GM12892 (cell line): ENCODE results near the gene IQCE.

ENCODE experiments used
- DNase-seq: peaks from one replicate; pipeline ENCODE4 v3.0.0; 2011; ENCODE audit not compliant: insufficient read length
- FAIRE-seq: peaks from 2 replicates; lab custom pipeline; 2011; peaks lifted over from hg19 to GRCh38; lab: Jason Lieb, UNC
- POLR2A ChIP-seq: IDR thresholded peaks from 2 replicates; pipeline ENCODE4 v1.6.1; 2011; ENCODE audit warnings: low read depth, low read length, control low read depth
- POLR2AphosphoS5 ChIP-seq: IDR thresholded peaks from 2 replicates; pipeline ENCODE4 v1.6.1; 2011; ENCODE audit warnings: low read depth, low read length, control low read depth
- TAF1 ChIP-seq: IDR thresholded peaks from 2 replicates; pipeline ENCODE4 v1.6.1; 2011; ENCODE audit warnings: low read depth, mild to moderate bottlenecking, control low read depth, low read length, borderline replicate concordance

Gene IQCE

DNA sequence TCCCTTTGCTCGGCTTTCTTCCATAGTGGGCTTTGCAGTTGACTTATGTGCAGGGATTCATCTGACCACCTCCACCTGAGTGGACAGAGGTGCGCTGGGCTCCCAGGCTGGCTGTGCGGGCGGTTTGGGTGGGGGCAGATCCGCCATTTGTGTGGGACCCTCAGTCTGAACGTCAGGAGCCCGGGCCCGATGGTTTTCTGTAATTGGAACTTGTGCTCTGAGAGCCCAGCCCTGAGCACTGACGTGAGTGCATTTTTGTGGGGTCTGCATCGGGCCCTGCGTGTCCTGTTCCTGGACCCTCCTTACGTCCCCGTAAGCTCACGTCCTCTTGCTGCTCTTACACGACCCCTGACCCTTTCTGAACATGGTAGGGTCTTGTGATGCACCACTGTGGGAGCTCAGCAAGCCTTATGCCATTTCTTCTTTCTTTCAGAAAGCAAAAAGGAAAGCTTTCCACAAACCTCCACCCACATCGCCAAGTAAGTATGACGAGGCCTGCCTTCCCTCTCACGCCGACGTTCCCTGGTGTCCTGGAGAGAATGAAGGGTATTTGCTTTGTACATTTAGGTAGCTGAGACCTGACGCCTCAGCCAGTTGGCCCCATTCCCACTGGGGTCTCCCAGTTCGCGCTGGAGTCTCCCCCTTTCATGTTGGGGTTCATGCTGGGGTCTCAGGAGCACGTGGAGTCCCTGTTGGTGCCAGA is 9.9 kb downstream of the IQCE start:
- no peak for DNase-seq
- no peak for FAIRE-seq
- TF ChIP-seq POLR2AphosphoS5, result no peak
- TF ChIP-seq POLR2A, result no peak
- TF ChIP-seq TAF1, result no peak

DNA sequence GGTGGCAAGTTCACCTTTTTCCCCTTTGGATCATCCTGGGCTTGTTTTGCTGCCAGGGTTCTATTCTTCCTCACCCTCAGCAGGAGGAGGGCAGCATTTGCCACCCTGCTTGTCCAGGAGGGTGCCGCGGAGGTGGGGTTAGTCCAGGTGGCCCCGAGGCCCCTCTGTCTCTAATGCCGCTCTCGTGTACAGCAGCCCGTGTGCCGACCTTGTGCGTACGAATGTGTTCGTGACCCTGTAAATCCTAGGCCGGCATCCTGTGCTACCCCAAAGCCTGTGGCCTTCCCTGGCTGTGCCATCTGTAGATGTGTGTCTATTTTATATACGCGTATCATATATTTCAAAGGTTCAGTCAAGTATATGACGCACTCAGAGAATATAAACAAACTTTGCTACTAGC is 10.6 kb downstream of the IQCE start:
- FAIRE-seq (no peak), DNase-seq (no peak)
- TF ChIP-seq POLR2A, result no peak
- TF ChIP-seq POLR2AphosphoS5, result no peak
- TF ChIP-seq TAF1, result no peak

DNA sequence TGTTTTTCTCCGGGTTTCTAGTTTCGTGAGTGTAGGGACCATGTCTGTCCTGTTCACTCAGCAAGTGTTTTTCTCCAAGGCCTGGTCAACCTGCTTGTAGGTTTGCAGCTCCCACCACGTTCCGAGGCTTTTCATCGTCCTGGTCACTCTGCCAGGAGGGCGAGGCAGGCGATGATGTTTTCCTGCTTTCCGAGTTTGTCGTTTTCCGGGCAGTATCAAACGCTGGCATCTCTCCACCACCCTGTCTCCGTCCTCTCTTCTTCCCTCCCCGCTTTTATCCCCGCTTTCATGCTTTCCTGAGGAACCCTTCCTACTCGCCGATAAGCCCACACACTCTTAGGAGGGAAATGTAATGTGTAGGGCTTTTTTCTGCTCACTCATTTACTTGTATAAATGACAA is 11.2 kb downstream of the IQCE start:
- no peak for TF ChIP-seq TAF1
- no peak for TF ChIP-seq POLR2A
- TF ChIP-seq POLR2AphosphoS5, result no peak
- FAIRE-seq (no peak), DNase-seq (no peak)

DNA sequence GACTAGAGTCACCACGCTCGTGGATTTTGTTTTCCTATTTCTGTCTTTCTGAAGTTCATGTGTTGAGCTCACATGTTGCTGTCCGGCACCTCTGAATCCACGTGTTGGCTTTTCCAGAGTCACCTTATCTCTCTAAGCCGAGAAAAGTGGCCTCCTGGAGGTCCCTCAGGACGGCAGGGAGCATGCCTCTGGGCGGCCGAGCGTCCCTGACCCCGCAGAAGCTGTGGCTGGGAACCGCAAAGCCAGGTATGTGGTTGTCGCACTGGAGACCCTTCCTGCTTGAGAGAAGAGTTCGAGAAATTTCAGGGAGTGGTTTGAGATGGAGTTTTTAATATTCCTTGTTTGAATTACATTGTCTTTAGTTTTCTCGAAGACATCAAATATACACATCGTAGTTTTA is 12.6 kb downstream of the IQCE start:
- DNase-seq, result no peak
- FAIRE-seq, result no peak
- TF ChIP-seq POLR2AphosphoS5 (no peak), TAF1 (no peak), POLR2A (no peak)

DNA sequence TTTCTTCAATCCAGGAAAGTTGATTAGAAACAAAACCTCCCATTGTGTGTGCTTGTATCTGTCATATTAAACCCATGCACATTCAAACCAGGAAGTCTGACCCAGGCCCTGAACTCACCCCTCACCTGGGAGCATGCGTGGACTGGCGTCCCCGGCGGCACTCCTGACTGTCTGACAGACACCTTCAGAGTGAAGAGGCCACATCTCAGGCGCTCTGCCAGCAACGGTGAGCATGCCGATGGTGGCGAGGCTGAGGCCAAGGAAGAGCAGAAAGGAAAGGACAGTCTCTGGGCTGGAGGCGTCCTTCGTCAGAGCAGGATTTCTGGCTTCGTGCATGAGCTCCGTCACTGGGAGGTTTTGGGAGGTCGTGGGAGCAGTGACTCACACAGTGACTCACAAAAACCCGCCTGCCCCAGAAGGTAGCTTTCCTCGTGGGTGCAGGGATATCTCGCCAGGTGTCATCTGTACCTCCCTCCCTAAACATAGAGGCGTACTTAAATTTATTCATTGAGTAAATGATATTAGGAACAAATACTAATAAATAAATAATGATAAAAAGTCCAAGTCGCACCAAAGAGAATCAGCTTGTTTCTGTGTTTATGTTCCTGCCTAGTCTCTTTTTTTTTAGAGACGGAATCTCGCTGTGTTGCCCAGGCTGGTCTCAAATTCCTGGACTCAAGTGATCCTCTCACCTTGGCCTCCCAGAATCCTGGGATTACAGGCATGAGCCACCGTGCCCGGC is 13.5 kb downstream of the IQCE start:
- TF ChIP-seq POLR2A, result no peak
- no peak for TF ChIP-seq POLR2AphosphoS5
- no peak for DNase-seq
- no peak for FAIRE-seq

DNA sequence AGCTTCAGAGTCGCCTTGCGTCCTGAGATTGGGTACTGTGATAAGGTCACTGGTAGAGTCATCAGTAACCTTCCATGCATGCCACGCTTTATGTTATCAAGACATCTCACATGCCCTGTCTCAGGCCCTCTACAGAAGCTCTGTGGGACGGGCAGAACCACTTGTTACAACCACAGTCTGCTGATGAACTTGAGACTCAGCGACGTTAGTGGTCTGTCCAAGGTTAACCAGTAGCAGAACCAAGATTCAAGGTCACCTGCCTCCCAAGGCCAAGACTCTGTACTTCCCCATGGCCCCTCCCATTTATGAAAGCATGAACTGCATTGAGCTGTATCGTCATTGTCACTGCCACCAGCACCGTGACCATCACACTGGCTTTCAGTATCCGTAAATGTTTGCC is 15.0 kb downstream of the IQCE start:
- peak; percentile 40 for FAIRE-seq
- no peak for TF ChIP-seq TAF1
- TF ChIP-seq POLR2AphosphoS5, result no peak
- no peak for TF ChIP-seq POLR2A
- no peak for DNase-seq

DNA sequence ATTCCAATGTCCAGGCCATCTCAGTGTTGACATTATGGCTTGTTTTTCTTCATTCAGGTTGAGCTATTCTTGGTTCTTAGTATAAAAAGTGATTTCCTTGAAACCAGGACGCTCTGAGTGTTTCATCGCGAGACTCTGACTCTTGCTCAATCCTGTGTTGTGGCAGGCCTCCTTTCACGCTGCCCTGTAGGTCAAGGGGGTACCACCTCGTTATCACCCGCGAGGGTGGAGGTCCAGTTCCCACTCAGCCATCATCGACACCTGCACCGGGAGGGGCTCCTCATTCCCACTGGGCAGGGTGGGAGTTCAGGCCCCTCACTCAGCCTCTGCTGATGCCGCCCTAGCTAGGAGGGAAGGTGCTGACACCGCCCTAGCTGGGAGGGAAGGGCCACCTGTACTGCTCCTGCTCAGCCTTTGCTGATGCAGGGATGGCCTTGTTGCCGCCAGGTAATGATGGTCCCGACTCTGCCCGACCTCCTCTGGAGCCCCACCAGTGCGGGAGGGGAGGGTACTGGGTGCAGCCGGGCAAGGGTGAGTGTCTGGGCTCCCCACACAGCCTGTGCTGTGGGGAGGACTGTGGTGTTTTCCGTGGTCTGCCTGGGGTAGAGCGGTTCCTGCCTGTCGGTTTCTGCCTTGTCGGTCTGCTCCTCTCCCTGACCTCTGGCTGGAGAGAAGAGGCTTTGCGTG is 16.4 kb downstream of the IQCE start:
- DNase-seq, result no peak
- TF ChIP-seq POLR2AphosphoS5 (no peak), TAF1 (no peak), POLR2A (no peak)
- no peak for FAIRE-seq

DNA sequence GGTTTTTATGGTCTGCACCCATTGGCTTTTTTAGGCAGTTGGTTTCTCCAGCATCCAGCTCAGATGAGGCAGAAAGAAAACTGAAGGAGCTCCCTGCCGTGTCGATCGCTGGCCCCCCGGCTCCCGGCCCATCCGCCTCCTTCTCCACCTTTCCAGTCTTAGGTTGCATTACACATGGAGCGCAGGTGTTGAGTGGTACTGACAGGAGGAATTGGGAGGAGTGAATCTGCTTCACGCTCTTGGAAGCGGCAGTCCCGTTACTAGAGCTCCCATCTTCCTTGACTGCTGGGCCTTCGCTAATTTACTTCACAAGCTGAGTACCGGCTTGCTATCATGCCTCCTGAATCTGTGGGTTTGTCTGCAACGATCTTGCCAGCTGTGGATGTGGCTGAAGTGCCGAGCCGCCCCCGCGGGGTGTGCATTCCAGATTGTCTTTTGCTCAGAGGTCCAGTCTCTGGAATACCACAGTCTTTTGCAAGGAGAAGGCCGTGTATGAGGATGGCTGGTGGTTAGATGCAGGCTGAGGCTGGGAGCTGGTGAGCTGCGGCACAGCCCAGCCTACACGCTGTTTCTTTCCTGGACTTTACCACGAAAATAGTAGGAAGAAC is 17.1 kb downstream of the IQCE start:
- DNase-seq (no peak), FAIRE-seq (no peak)
- TF ChIP-seq POLR2AphosphoS5, result no peak
- TF ChIP-seq TAF1, result no peak
- no peak for TF ChIP-seq POLR2A

DNA sequence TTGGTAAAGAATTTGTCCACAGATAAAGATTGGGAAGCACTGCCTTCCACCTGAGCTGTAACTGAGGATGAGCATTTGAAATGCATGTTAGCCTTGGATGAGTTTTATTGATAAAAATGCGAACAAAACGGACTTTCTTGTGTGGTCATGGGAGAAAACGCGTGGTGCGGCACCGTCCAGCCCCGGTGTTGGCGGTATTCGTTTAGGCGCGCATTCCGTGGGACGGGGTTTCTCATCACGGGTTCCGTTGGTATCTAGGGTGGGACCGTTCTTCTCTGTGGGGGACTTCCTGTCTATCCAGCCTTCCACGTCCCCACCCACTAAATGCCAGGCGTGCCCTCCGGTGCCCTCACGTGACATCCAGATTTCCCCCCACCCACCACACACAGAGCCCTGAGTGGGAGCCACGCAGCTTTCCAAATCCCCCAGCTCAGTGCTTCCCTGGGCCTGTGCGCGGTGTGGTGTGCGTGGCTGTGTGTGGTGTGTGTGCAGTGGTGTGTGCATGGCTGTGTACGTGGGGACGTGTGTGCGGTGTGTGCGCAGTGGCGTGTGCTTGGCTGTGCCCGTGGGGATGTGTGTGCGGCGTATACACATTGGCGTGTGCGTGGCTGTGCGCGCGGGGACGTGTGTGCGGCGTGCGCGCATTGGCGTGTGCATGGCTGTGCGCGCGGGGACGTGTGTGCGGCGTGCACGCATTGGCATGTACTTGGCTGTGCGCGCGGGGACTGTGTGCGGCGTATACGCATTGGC is 18.1 kb downstream of the IQCE start:
- DNase-seq, result no peak
- TF ChIP-seq TAF1, result no peak
- TF ChIP-seq POLR2AphosphoS5, result no peak
- no peak for TF ChIP-seq POLR2A
- FAIRE-seq, result no peak

DNA sequence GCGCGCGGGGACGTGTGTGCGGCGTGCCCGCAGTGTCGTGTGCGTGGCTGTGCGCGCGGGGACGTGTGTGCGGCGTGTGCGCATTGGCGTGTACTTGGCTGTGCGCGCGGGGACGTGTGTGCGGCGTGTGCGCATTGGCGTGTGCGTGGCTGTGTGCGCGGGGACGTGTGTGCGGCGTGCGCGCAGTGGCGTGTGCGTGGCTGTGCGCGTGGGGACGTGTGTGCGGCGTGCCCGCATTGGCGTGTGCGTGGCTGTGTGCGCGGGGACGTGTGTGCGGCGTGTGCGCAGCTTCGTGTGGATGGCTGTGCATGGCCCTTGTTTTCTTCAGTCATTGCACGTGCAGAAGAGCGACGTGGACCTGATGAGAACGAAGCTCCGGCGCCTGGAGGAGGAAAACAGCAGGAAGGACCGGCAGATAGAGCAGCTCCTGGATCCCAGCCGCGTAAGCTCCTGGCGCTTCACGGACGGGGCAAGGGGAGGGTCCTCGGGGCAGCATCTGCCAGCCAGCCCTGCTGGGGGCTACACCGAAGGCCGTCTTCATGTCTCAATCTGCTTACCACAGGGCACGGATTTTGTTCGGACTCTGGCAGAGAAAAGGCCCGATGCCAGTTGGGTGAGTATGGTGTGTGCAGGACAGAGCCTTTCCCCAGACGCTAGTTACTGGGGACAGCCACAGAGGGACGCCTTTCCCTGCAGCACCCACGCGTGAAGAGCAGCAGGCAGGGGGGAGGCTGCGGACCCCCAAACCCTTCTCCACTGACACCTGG is 19.3 kb downstream of the IQCE start:
- FAIRE-seq (no peak), DNase-seq (no peak)
- no peak for TF ChIP-seq POLR2AphosphoS5
- no peak for TF ChIP-seq POLR2A
- no peak for TF ChIP-seq TAF1

DNA sequence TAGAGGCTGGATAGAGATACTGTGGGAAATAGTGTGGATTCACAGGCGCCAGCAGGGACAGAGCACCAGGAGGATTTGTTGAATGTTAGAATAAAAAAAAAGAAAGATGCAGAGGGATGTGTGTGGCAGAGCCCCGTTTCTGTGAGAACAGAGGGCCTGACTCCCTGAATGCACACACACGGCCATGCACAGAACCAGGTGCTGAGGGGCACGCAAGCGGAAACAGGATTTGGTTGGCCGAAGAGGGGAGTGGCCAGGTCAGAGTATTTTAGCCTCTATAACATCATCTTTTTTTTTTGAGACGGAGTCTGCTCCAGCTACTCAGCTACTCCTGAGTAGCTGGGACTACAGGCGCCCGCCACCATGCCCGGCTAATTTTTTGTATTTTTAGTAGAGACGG is 21.9 kb downstream of the IQCE start:
- FAIRE-seq (no peak), DNase-seq (no peak)
- no peak for TF ChIP-seq POLR2AphosphoS5
- TF ChIP-seq TAF1, result no peak
- no peak for TF ChIP-seq POLR2A
